HepG2 (cell line): ENCODE results near the gene MPZ. TPM values are rescaled to one million over a fixed set of nuclear protein-coding genes. Genes with fewer than 3 reads are reported as not detected.

Source experiments
- EEA1 ChIP-seq: sonication (generic); formaldehyde crosslinking; IDR thresholded peaks from 2 replicates; pipeline ENCODE4 v1.5.1; 2020; ENCODE audit warnings: mild to moderate bottlenecking, missing genetic modification reagents, borderline replicate concordance
- MTF2 ChIP-seq: sonication (generic); formaldehyde crosslinking; IDR thresholded peaks from 2 replicates; pipeline ENCODE4 v1.5.0; 2020; ENCODE audit warnings: missing genetic modification reagents, borderline replicate concordance
- RXRA ChIP-seq: sonication (generic); formaldehyde crosslinking; IDR thresholded peaks from 2 replicates; pipeline ENCODE4 v1.5.1; 2020; ENCODE audit warnings: missing genetic modification reagents
- SIN3A ChIP-seq: IDR thresholded peaks from 2 replicates; pipeline ENCODE4 v1.6.1; 2011; ENCODE audit warnings: low read depth, mild to moderate bottlenecking, control low read depth, low read length, borderline replicate concordance
- SMC3 ChIP-seq: IDR thresholded peaks from 2 replicates; pipeline ENCODE4 v1.6.1; 2011; ENCODE audit warnings: low read length, improper control_type of control experiment
- TIGD3 ChIP-seq: sonication (generic); formaldehyde crosslinking; IDR thresholded peaks from 2 replicates; pipeline ENCODE4 v1.5.1; 2020; ENCODE audit warnings: mild to moderate bottlenecking, missing genetic modification reagents, borderline replicate concordance
- ZHX2 ChIP-seq, 2 experiments: sonication (generic) in 1 of 2; formaldehyde crosslinking in 1 of 2; IDR thresholded peaks; 2 replicates each; pipeline versions ENCODE4 v1.6.1 to v1.9.0; 2014 to 2022; ENCODE audit warnings: antibody characterized with exemption in 1 of 2, borderline replicate concordance in 1 of 2, inconsistent platforms in 1 of 2, low read depth in 1 of 2, missing genetic modification reagents in 1 of 2
- ZNF143 ChIP-seq: sonication (generic); formaldehyde crosslinking; IDR thresholded peaks from 2 replicates; pipeline ENCODE4 v1.4.0; 2020; ENCODE audit warnings: missing genetic modification reagents
- ZNF274 ChIP-seq: sonication (generic); formaldehyde crosslinking; IDR thresholded peaks from 2 replicates; pipeline ENCODE4 v1.5.1; 2020; ENCODE audit warnings: mild to moderate bottlenecking, missing genetic modification reagents
- ZNF326 ChIP-seq: sonication (generic); formaldehyde crosslinking; IDR thresholded peaks from 2 replicates; pipeline ENCODE4 v1.4.0; 2020; ENCODE audit warnings: missing genetic modification reagents, borderline replicate concordance
- ZNF382 ChIP-seq: sonication (generic); formaldehyde crosslinking; IDR thresholded peaks from 2 replicates; pipeline ENCODE4 v1.5.0; 2020; ENCODE audit warnings: missing genetic modification reagents, mild to moderate bottlenecking, borderline replicate concordance
- ZNF431 ChIP-seq: sonication (generic); formaldehyde crosslinking; IDR thresholded peaks from 2 replicates; pipeline ENCODE4 v1.9.0; 2022; ENCODE audit warnings: missing genetic modification reagents, low read depth, mild to moderate bottlenecking, borderline replicate concordance
- ZNF746 ChIP-seq: sonication (generic); formaldehyde crosslinking; IDR thresholded peaks from 2 replicates; pipeline ENCODE4 v1.8.0; 2022; ENCODE audit warnings: mild to moderate bottlenecking, missing genetic modification reagents
- polyA plus RNA-seq, 8 experiments: library from polyadenylated mRNA; depleted of rRNA in 3 of 8; stranded (reverse) in 7 of 8; unstranded in 1 of 8; fragments of >200 nt; fragmentation: Illumina TruSeq in 4 of 8; extraction: Trizol in 4 of 8; gene quantifications; 2 replicates each; pipeline versions ENCODE4 v1.2.1 to v1.2.3, GENCODE V29; 2011 to 2016; ENCODE audit warnings: low read depth in 4 of 8, missing spikeins in 1 of 8, mixed read lengths in 1 of 8; ENCODE audit not compliant: insufficient read depth in 1 of 8
- total RNA-seq, 5 experiments: library from RNA; depleted of rRNA; stranded (reverse); fragments of >200 nt; fragmentation: Illumina TruSeq; extraction: Trizol; gene quantifications; 2 replicates each; pipeline ENCODE4 v1.2.3, GENCODE V29; 2016; ENCODE audit warnings: low read depth in 1 of 5
- TF ChIP-seq, protein P1 (sequence below): sonication (generic); formaldehyde crosslinking; IDR thresholded peaks from 2 replicates; pipeline ENCODE4 v1.5.0; 2020; ENCODE audit warnings: missing genetic modification reagents, mild to moderate bottlenecking, borderline replicate concordance
- TF ChIP-seq, protein P2 (sequence below): sonication (generic); formaldehyde crosslinking; IDR thresholded peaks from 2 replicates; pipeline ENCODE4 v1.8.1; 2023; ENCODE audit warnings: mild to moderate bottlenecking, moderate library complexity, missing genetic modification reagents
- TF ChIP-seq, protein P3 (sequence below): fragments of 450-650 bp; IDR thresholded peaks from 2 replicates; pipeline ENCODE4 v1.6.1; 2017

The MPZ gene
- total and polyA plus RNA-seq, 2 of the 13 experiments (the other 11 are each of a cell fraction or from before 2014, with no cell fraction given): 18.3 to 24.6 TPM

DNA sequence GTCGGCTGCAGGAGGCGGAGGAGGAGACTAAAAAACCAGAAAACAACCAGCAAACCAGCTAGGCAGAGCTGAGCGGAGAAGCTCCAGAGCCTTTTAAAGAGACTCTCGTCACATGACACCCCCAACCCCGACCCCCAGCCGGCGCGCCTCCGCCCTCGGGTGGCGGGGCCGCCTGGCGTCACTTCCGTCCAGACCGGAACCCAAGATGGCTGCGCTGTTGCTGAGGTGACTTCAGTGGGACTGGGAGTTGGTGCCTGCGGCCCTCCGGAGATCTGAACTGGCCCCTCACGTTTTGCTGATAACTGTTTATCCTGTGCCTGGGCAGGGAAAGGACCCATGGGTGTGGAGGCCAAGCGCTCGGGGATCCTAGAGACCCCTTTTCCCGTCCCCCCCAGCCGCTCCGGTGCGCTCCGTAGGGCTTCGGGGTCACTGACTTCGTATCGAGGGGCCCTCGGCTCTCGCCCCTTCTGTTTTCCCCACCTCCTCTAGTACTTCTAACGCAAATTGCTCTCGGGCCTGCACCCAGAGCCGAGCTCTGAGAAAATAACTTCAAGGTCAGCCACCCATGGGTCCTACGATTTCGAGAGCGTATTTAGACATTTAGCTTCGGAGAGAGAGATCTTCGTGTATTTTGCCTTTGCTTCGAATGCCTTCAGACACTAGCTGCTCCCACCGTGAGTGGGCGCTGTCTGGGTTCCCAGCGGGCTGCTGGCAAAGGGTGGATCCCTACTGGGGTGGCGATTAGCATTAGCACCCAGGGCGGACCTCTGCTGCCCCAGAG is 4.6 kb upstream of the MPZ start, which contains the start of gene SDHC (continued):
- peak; percentile 81; the same call in 1 of the 2 replicates for TF ChIP-seq SIN3A
- TF ChIP-seq, protein P1, sequence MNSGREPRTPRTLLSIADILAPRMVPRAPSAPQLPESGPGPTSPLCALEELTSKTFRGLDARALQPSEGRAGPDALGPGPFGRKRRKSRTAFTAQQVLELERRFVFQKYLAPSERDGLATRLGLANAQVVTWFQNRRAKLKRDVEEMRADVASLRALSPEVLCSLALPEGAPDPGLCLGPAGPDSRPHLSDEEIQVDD: no peak
- TF ChIP-seq, protein P2, sequence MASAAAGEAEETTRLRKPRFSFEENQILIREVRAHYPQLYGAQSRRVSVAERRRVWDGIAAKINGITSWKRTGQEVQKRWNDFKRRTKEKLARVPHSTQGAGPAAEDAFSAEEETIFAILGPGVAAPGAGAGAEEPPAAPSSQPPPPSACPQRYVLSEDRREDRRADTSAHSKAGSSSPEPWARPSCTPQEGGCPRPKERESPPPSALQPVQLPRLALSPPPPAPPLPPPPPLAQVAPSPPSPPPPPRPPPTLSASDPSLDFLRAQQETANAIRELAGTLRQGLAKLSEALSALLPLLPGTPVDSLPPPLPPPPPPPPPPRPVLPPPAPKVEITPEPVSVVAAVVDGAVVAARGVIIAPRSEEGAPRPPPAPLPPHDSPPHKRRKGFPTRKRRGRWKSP (CRISPR knock-in tag): no peak
- no peak for TF ChIP-seq EEA1 (CRISPR knock-in tag)
- no peak for TF ChIP-seq ZNF326
- TF ChIP-seq ZNF746 (CRISPR knock-in tag): no peak; the same call in 1 of the 2 replicates
- no peak; the same call in 1 of the 2 replicates for TF ChIP-seq ZNF143 (CRISPR knock-in tag)
- no peak for TF ChIP-seq MTF2
- peak; percentile 80; the same call in 1 of the 2 replicates for TF ChIP-seq ZNF431
- TF ChIP-seq ZHX2 (IDR thresholded peaks at IDR 0.05; ENCODE audit: low read depth): peak; percentile 72; the same call in 1 of the 2 replicates
- TF ChIP-seq ZHX2 (CRISPR knock-in tag; IDR thresholded peaks at IDR 0.05; ENCODE audit: borderline replicate concordance): 0 out of 2 replicates have a peak, but pooled peaks have one; percentile 56
- TF ChIP-seq, protein P3, sequence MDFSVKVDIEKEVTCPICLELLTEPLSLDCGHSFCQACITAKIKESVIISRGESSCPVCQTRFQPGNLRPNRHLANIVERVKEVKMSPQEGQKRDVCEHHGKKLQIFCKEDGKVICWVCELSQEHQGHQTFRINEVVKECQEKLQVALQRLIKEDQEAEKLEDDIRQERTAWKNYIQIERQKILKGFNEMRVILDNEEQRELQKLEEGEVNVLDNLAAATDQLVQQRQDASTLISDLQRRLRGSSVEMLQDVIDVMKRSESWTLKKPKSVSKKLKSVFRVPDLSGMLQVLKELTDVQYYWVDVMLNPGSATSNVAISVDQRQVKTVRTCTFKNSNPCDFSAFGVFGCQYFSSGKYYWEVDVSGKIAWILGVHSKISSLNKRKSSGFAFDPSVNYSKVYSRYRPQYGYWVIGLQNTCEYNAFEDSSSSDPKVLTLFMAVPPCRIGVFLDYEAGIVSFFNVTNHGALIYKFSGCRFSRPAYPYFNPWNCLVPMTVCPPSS: no peak
- no peak for TF ChIP-seq ZNF274 (CRISPR knock-in tag)
- 0 out of 2 replicates have a peak, but pooled peaks have one; percentile 32 for TF ChIP-seq TIGD3 (CRISPR knock-in tag)
- peak; percentile 43; the same call in 1 of the 2 replicates for TF ChIP-seq RXRA (CRISPR knock-in tag)
- TF ChIP-seq ZNF382 (CRISPR knock-in tag): no peak
- no peak; the same call in 1 of the 2 replicates for TF ChIP-seq SMC3
